H1 (cell line): ENCODE results near the gene ETV2. TPM values are rescaled to one million over a fixed set of nuclear protein-coding genes. Genes with fewer than 3 reads are reported as not detected.

Source experiments
- CTCF ChIA-PET: fragments of 300-600 bp; sonication (Branson Sonifier 250); formaldehyde crosslinking; loops from one replicate; lab custom pipeline; 2021; ENCODE audit not compliant: partially characterized antibody; lab: Charles Lee
- POLR2A ChIA-PET: fragments of 300-600 bp; sonication (Branson Sonifier 250); formaldehyde crosslinking; loops from one replicate; lab custom pipeline; 2021; ENCODE audit warnings: inconsistent platforms; ENCODE audit not compliant: partially characterized antibody; lab: Charles Lee
- DNase-seq, 2 experiments: peaks; one replicate each; pipeline versions ENCODE4 v3.0.0 to v3.0.0-alpha.2; 2010 to 2022; ENCODE audit warnings: low spot score in 2 of 2, low read depth in 1 of 2, mixed read lengths in 1 of 2
- FAIRE-seq: peaks from 2 replicates; lab custom pipeline; 2011; peaks lifted over from hg19 to GRCh38; lab: Jason Lieb, UNC
- H2AFZ ChIP-seq: 2 replicates; pipeline ENCODE4 v1.8.1; 2012; ENCODE audit warnings: low read length, inconsistent platforms
- H2AK5ac ChIP-seq: 2 replicates; pipeline ENCODE4 v1.6.1; 2013; ENCODE audit warnings: low read depth, low read length
- H2BK120ac ChIP-seq: replicated peaks from 2 replicates; pipeline ENCODE3; 2013; ENCODE audit warnings: low read depth, low read length, inconsistent platforms
- H2BK12ac ChIP-seq: 2 replicates; pipeline ENCODE4 v1.6.1; 2013; ENCODE audit warnings: low read depth, low read length
- H2BK15ac ChIP-seq: 2 replicates; pipeline ENCODE4 v1.6.1; 2013; ENCODE audit warnings: low read length
- H2BK20ac ChIP-seq: 2 replicates; pipeline ENCODE4 v1.6.1; 2013; ENCODE audit warnings: low read length
- H2BK5ac ChIP-seq: 2 replicates; pipeline ENCODE4 v1.6.1; 2013; ENCODE audit warnings: low read depth, low read length
- H3K14ac ChIP-seq: 2 replicates; pipeline ENCODE4 v1.6.1; 2013; ENCODE audit warnings: inconsistent platforms; ENCODE audit not compliant: insufficient read length
- H3K18ac ChIP-seq: 2 replicates; pipeline ENCODE4 v1.6.1; 2013; ENCODE audit warnings: low read length; ENCODE audit errors: extremely low read depth
- H3K23ac ChIP-seq: 2 replicates; pipeline ENCODE4 v1.6.1; 2013; ENCODE audit warnings: inconsistent platforms; ENCODE audit not compliant: insufficient read length
- H3K23me2 ChIP-seq: 2 replicates; pipeline ENCODE4 v1.6.1; 2013; ENCODE audit warnings: low read depth, low read length
- H3K27ac ChIP-seq: 2 replicates; pipeline ENCODE4 v1.6.1; 2011; ENCODE audit warnings: low read depth, low read length, inconsistent platforms
- H3K27me3 ChIP-seq, 4 experiments: replicated peaks in 1 of 4; 1 replicate in 1 of 4; 2 replicates in 3 of 4; pipeline versions ENCODE4 v1.6.1 to v1.8.1; 2011 to 2013; ENCODE audit warnings: low read length in 3 of 4, mild to moderate bottlenecking in 3 of 4, inconsistent platforms in 2 of 4, mixed read lengths in 2 of 4, moderate library complexity in 1 of 4; ENCODE audit not compliant: control insufficient read depth in 3 of 4, insufficient read depth in 3 of 4; ENCODE audit errors: extremely low read depth in 1 of 4
- H3K36me3 ChIP-seq, 4 experiments: 2 replicates each; pipeline versions ENCODE4 v1.6.1 to v1.8.1; 2011 to 2013; ENCODE audit warnings: mild to moderate bottlenecking in 4 of 4, low read length in 3 of 4, moderate library complexity in 2 of 4, control low read depth in 1 of 4, inconsistent platforms in 1 of 4; ENCODE audit not compliant: insufficient read depth in 4 of 4, control insufficient read depth in 2 of 4
- H3K4ac ChIP-seq: replicated peaks from 2 replicates; pipeline ENCODE3; 2013; ENCODE audit warnings: low read length, low read depth, mixed read lengths, inconsistent platforms; ENCODE audit not compliant: insufficient read length
- H3K4me1 ChIP-seq, 4 experiments: replicated peaks in 1 of 4; 1 replicate in 1 of 4; 2 replicates in 3 of 4; pipeline versions ENCODE4 v1.6.1 to v1.8.1; 2011 to 2013; ENCODE audit warnings: low read length in 3 of 4, inconsistent platforms in 2 of 4, mixed read lengths in 1 of 4; ENCODE audit not compliant: insufficient read depth in 4 of 4, control insufficient read depth in 3 of 4
- H3K4me2 ChIP-seq, 2 experiments: 2 replicates each; pipeline versions ENCODE4 v1.6.1 to v1.8.1; 2011 to 2013; ENCODE audit warnings: low read depth in 2 of 2, low read length in 2 of 2, control low read depth in 1 of 2, inconsistent platforms in 1 of 2, mild to moderate bottlenecking in 1 of 2; ENCODE audit not compliant: insufficient read depth in 1 of 2
- H3K4me3 ChIP-seq, 4 experiments: fragments of 200-600, 300-600 bp in 1 of 4; sonication (generic), shearing (Covaris generic), sonication (Bioruptor Twin) in 1 of 4; 2 replicates each; pipeline versions ENCODE4 v1.5.1 to v1.8.1; 2011 to 2016; ENCODE audit warnings: low read length in 4 of 4, low read depth in 3 of 4, control low read depth in 2 of 4, inconsistent platforms in 2 of 4, mild to moderate bottlenecking in 2 of 4, mixed read lengths in 1 of 4, moderate library complexity in 1 of 4; ENCODE audit not compliant: insufficient read depth in 2 of 4; ENCODE audit errors: extremely low read depth in 1 of 4
- H3K56ac ChIP-seq: replicated peaks from 2 replicates; pipeline ENCODE3; 2013; ENCODE audit warnings: low read depth, mild to moderate bottlenecking, mixed read lengths, low read length, inconsistent platforms; ENCODE audit not compliant: insufficient read length
- H3K79me1 ChIP-seq: 2 replicates; pipeline ENCODE4 v1.6.1; 2013; ENCODE audit warnings: low read depth, low read length, control low read depth
- H3K79me2 ChIP-seq, 2 experiments: 2 replicates each; pipeline versions ENCODE4 v1.6.1 to v1.8.1; 2012 to 2013; ENCODE audit warnings: low read length in 2 of 2, mild to moderate bottlenecking in 2 of 2, inconsistent platforms in 1 of 2; ENCODE audit not compliant: insufficient read depth in 2 of 2, control insufficient read depth in 1 of 2
- H3K9ac ChIP-seq, 4 experiments: replicated peaks in 1 of 4; 1 replicate in 1 of 4; 2 replicates in 3 of 4; pipeline versions ENCODE4 v1.6.1 to v1.8.1; 2011 to 2013; ENCODE audit warnings: low read depth in 3 of 4, low read length in 3 of 4, control low read depth in 2 of 4, mild to moderate bottlenecking in 2 of 4, moderate library complexity in 2 of 4, inconsistent platforms in 1 of 4; ENCODE audit errors: extremely low read depth in 1 of 4
- H3K9me3 ChIP-seq, 2 experiments: 2 replicates each; pipeline versions ENCODE4 v1.6.1 to v1.8.1; 2012 to 2013; ENCODE audit warnings: mild to moderate bottlenecking in 2 of 2, moderate library complexity in 2 of 2, control low read depth in 1 of 2, inconsistent platforms in 1 of 2, low read depth in 1 of 2, low read length in 1 of 2, mixed read lengths in 1 of 2; ENCODE audit not compliant: insufficient read depth in 2 of 2
- H4K20me1 ChIP-seq, 2 experiments: replicated peaks in 1 of 2; 2 replicates each; pipeline versions ENCODE3 to v1.8.1; 2011 to 2013; ENCODE audit warnings: inconsistent platforms in 2 of 2, low read length in 2 of 2, mild to moderate bottlenecking in 1 of 2; ENCODE audit not compliant: insufficient read depth in 2 of 2, control insufficient read depth in 1 of 2
- H4K5ac ChIP-seq: 2 replicates; pipeline ENCODE4 v1.6.1; 2013; ENCODE audit warnings: low read length, low read depth, mixed read lengths, inconsistent platforms; ENCODE audit not compliant: insufficient read length
- H4K8ac ChIP-seq: 2 replicates; pipeline ENCODE4 v1.8.0; 2013; ENCODE audit warnings: mild to moderate bottlenecking, moderate library complexity, low read length, inconsistent platforms; ENCODE audit not compliant: insufficient read depth; ENCODE audit errors: extremely low read depth
- H4K91ac ChIP-seq: replicated peaks from 2 replicates; pipeline ENCODE3; 2013; ENCODE audit warnings: low read length, mixed read lengths, inconsistent platforms; ENCODE audit not compliant: insufficient read length
- CEBPB ChIP-seq: IDR thresholded peaks from 2 replicates; pipeline ENCODE4 v1.6.1; 2012; ENCODE audit warnings: low read depth, low read length
- KDM4A ChIP-seq: IDR thresholded peaks from one replicate; pipeline ENCODE4 v1.7.1; 2012; ENCODE audit warnings: low read depth, mild to moderate bottlenecking, moderate library complexity, low read length, inconsistent platforms; ENCODE audit not compliant: severe bottlenecking
- SP1 ChIP-seq: IDR thresholded peaks from 2 replicates; pipeline ENCODE4 v1.6.1; 2011; ENCODE audit warnings: low read depth, low read length
- SRF ChIP-seq: IDR thresholded peaks from 2 replicates; pipeline ENCODE4 v1.6.1; 2011; ENCODE audit warnings: mild to moderate bottlenecking, low read depth, low read length, moderate library complexity
- TAF7 ChIP-seq: optimal IDR thresholded peaks from 2 replicates; pipeline ENCODE3; 2011; ENCODE audit warnings: low read depth, mild to moderate bottlenecking, inconsistent platforms, low read length, moderate library complexity, borderline replicate concordance
- WGBS, 2 experiments: shearing (Covaris generic) in 1 of 2; methylation state at CpG; one replicate each; pipeline versions ENCODE4 v1.1.6 to v1.1.7; 2013 to 2015; ENCODE audit warnings: low lambda C conversion rate in 2 of 2, mixed read lengths in 2 of 2, inconsistent platforms in 1 of 2, low coverage in 1 of 2, missing lambda C conversion rate in 1 of 2; ENCODE audit not compliant: insufficient replicate concordance in 2 of 2, insufficient coverage in 1 of 2, insufficient read length in 1 of 2; ENCODE audit errors: extremely low coverage in 1 of 2, missing lambda C conversion rate in 1 of 2; 5-methylcytosine and 5-hydroxymethylcytosine counted together
- polyA plus RNA-seq, 7 experiments: library from polyadenylated mRNA; depleted of rRNA in 3 of 7; stranded (reverse) in 5 of 7; unstranded in 2 of 7; fragments of >200 nt in 5 of 7; fragments of 200-250 nt in 2 of 7; gene quantifications; 1 replicate in 5 of 7; 2 replicates in 1 of 7; 4 replicates in 1 of 7; pipeline versions ENCODE4 v1.2.1 to v1.2.3, GENCODE V29; 2011 to 2013; ENCODE audit warnings: missing spikeins in 2 of 7, mixed read lengths in 2 of 7
- total RNA-seq: library from RNA; stranded (reverse); fragmentation: NEBNext Ultra II Directional; extraction: Animal tissue kit (Norgen Biotek cat#: 25700); gene quantifications from 2 replicates; pipeline ENCODE4 v1.2.1, GENCODE V29; 2021
- TF ChIP-seq, protein P1 (sequence below): IDR thresholded peaks from 2 replicates; pipeline ENCODE4 v1.6.1; 2012; ENCODE audit warnings: inconsistent platforms

ETV2 gene
- total and polyA plus RNA-seq, 2 of the 8 experiments (the other 6 are each of a cell fraction or from before 2014, with no cell fraction given), result 0.88 to 1.3 TPM

DNA sequence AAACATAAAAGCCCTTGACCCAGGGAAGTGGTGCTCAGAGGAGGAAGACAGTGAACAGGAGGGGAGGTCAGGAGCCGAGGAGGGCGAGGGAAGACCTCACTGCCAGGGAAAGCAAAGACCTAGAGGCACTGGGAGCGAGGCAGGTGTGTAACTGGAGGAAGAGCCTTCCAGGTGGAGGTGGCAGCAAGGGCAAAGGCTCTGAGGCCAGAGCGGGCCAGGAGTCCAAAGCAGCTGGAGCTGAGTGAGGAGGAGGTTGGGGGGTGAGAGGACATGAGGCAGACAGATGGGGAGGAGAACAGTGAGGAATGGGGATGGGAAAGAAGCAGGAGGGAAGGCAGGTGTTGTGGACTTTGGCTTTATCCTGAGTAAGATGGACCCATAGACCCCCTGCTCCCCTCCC, 28.4 kb downstream of the ETV2 start:
- H3K23ac ChIP-seq, result no peak overlapping the region
- TF ChIP-seq SRF (no peak), CEBPB (no peak), KDM4A (no peak), SP1 (no peak), TAF7 (no peak)
- TF ChIP-seq, protein P1, sequence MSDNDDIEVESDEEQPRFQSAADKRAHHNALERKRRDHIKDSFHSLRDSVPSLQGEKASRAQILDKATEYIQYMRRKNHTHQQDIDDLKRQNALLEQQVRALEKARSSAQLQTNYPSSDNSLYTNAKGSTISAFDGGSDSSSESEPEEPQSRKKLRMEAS, result no peak
- ChIA-PET POLR2A (interaction anchor here (0.8 to 1.8 kb wide), 2 partner anchors 10 to 21 kb away, joined by 3 to 7 read pairs; no protein-coding TSS in a partner anchor), CTCF (interaction anchor here (1.0 kb wide), 1 partner anchor 14 kb away, joined by 3 read pairs; no protein-coding TSS in a partner anchor)
- H3K4ac ChIP-seq, result no peak overlapping the region
- no peak overlapping the region for H4K91ac ChIP-seq
- no peak overlapping the region for H3K9ac ChIP-seq
- H2AFZ ChIP-seq, result no peak overlapping the region
- DNase-seq, result no peak
- H3K56ac ChIP-seq, result no peak overlapping the region
- peaks cover 0 to 4% (median 1%) of the 10 kb centered on the region in 4 experiments; a peak in 1 of 7 replicates for H3K27me3 ChIP-seq
- H4K8ac ChIP-seq, result no peak overlapping the region
- no peak overlapping the region for H2BK15ac ChIP-seq
- H2AK5ac ChIP-seq, result no peak overlapping the region; the same call in 1 of the 2 replicates
- H4K20me1 ChIP-seq, result no peaks in the 10 kb centered on the region
- H3K27ac ChIP-seq, result no peak overlapping the region
- H3K4me1 ChIP-seq, result peaks cover 0 to 3% (median 0%) of the 10 kb centered on the region in 4 experiments; a peak in 2 of 7 replicates
- no peak overlapping the region for H2BK120ac ChIP-seq
- 60% methylated on average over 4 of the region's 4 CpGs; no CpG with 5 or more reads in 1 of the 2 experiments for WGBS, 2 experiments
- no peak overlapping the region for H2BK20ac ChIP-seq
- H4K5ac ChIP-seq, result no peak overlapping the region
- H3K18ac ChIP-seq, result no peak overlapping the region
- H3K4me2 ChIP-seq, result no peak overlapping the region
- H3K79me2 ChIP-seq, result no peaks in the 10 kb centered on the region
- H2BK5ac ChIP-seq, result no peak overlapping the region
- no peaks in the 10 kb centered on the region for H3K79me1 ChIP-seq
- H3K9me3 ChIP-seq, result no peaks in the 10 kb centered on the region
- no peak overlapping the region for H3K4me3 ChIP-seq
- FAIRE-seq, result no peak
- no peaks in the 10 kb centered on the region for H3K36me3 ChIP-seq
- H2BK12ac ChIP-seq, result no peak overlapping the region
- no peaks in the 10 kb centered on the region; the same call in 1 of the 2 replicates for H3K23me2 ChIP-seq
- H3K14ac ChIP-seq, result no peak overlapping the region
